SK-N-MC (cell line): Measurements from ENCODE around the gene PEX14.

ENCODE experiments used
- DNase-seq: peaks from one replicate; pipeline ENCODE4 v3.0.0-alpha.2; 2011; ENCODE audit warnings: low read depth, low spot score
- H3K27ac ChIP-seq: fragments of 200-600 bp; sonication (generic); 2 replicates; pipeline ENCODE4 v1.5.1; 2016; ENCODE audit warnings: mixed run types
- H3K36me3 ChIP-seq: fragments of 200-600 bp; sonication (generic); 2 replicates; pipeline ENCODE4 v1.6.1; 2017; ENCODE audit warnings: antibody characterized with exemption, low read length, mixed read lengths; ENCODE audit not compliant: insufficient read depth
- H3K4me3 ChIP-seq: fragments of 200-600 bp; sonication (generic); 2 replicates; pipeline ENCODE4 v1.5.1; 2016
- H3K9ac ChIP-seq: fragments of 200-600 bp; sonication (generic); 2 replicates; pipeline ENCODE4 v1.8.0; 2017; ENCODE audit warnings: mixed run types, mixed read lengths; ENCODE audit not compliant: insufficient read length
- H3K9me3 ChIP-seq: fragments of 200-600 bp; sonication (generic); 2 replicates; pipeline ENCODE4 v1.6.1; 2017; ENCODE audit warnings: low read depth, mild to moderate bottlenecking, antibody characterized with exemption, low read length, moderate library complexity, mixed read lengths
- EZH2 ChIP-seq: fragments of 200-600 bp; sonication (generic); IDR thresholded peaks from one replicate; pipeline ENCODE4 v1.6.1; 2017; ENCODE audit warnings: antibody characterized with exemption
- FOXP2 ChIP-seq: optimal IDR thresholded peaks from 2 replicates; pipeline ENCODE3; 2011; ENCODE audit warnings: mild to moderate bottlenecking, moderate library complexity; ENCODE audit not compliant: insufficient read depth; ENCODE audit errors: extremely low read length, control extremely low read depth
- POLR2AphosphoS5 ChIP-seq: IDR thresholded peaks from 2 replicates; pipeline ENCODE4 v1.6.1; 2012; ENCODE audit warnings: mild to moderate bottlenecking, low read depth, low read length, borderline replicate concordance

Gene PEX14

GRCh38 chr1:10613340-10613739 is 138.6 kb downstream of the PEX14 start:
- TF ChIP-seq FOXP2 (no peak), POLR2AphosphoS5 (no peak), EZH2 (no peak)
- no peaks in the 10 kb centered on the region for H3K36me3 ChIP-seq
- H3K27ac ChIP-seq: no peak overlapping the region
- no peak for DNase-seq
- no peak overlapping the region for H3K9ac ChIP-seq
- no peaks in the 10 kb centered on the region for H3K9me3 ChIP-seq
- H3K4me3 ChIP-seq: no peak overlapping the region

DNA sequence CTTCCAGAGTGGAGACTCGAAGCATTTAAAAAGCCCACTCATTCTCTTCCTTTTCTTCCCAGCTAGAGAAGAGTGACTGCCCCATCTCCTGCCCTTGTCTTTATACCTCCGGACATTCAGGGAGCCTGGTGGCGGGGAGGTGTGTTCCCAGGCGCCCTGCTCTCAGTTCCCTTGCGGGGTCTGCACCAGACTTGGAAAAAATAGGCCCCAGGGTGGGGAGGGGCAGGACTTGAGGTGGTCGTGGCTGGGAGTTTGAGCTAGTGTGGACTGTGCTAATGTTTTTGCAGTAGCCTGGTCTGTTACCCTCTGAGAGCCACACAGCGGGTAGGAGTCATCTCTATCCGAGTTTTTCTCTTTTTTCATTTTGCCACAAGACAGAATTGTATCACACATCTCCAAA is 139.1 kb downstream of the PEX14 start:
- Histone ChIP-seq H3K27ac (no peak overlapping the region), H3K36me3 (no peaks in the 10 kb centered on the region), H3K4me3 (no peak overlapping the region), H3K9ac (no peak overlapping the region), H3K9me3 (no peaks in the 10 kb centered on the region)
- no peak for TF ChIP-seq POLR2AphosphoS5
- no peak for TF ChIP-seq EZH2
- no peak for TF ChIP-seq FOXP2
- DNase-seq: no peak

DNA sequence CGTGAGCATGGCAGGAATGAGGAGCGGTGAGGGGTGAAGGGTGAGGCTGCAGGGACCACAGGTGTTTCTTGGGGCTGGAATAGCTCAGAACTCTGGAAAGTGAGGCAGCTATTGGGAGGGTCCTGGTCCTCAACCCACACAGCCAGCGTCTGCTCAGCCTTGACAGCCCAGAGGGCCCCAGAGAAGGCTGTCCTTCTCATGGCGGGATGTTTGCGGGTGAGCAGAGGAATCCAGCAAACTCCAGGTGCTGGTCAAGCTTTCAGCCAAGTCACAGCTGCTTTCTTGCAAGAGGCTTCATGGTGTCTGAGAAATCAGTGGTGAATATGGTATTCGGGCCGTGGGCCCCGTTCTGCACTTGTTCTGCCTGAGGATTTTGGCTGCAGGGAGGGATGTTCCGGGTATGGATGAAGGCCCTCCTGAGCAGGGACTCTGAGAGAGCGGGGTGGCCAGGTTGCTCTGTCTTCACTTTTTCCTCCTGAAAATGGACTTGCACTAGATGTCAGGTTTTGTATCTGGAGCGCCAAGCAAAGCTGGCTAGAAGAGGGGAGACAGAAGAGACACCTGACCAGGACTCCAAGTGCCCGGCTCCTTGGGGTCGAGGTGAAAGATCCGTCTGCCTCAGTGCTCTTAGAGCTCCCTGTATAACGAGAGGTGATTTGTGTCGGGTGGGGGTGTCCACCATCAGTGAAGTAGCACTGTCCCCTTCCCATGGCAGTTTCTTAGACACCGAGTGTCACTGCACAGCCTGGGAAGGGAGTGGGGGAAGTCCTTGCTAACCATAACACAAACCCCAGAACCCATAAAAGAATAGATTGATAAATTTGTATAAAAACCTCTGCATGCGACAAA is 139.9 kb downstream of the PEX14 start:
- H3K9me3 ChIP-seq: no peaks in the 10 kb centered on the region
- H3K27ac ChIP-seq: peak overlapping the region; percentile 76
- peak overlapping the region; percentile 37 for H3K4me3 ChIP-seq
- DNase-seq: no peak
- no peaks in the 10 kb centered on the region for H3K36me3 ChIP-seq
- TF ChIP-seq EZH2 (no peak), FOXP2 (no peak), POLR2AphosphoS5 (no peak)
- H3K9ac ChIP-seq: peak overlapping the region; percentile 32

GRCh38 chr1:10615332-10615731 is 140.6 kb downstream of the PEX14 start:
- TF ChIP-seq FOXP2 (no peak), EZH2 (no peak), POLR2AphosphoS5 (no peak)
- H3K9ac ChIP-seq: peak overlapping the region; percentile 32
- no peaks in the 10 kb centered on the region for H3K36me3 ChIP-seq
- no peaks in the 10 kb centered on the region for H3K9me3 ChIP-seq
- DNase-seq: no peak
- peak overlapping the region; percentile 37 for H3K4me3 ChIP-seq
- peak overlapping the region; percentile 76 for H3K27ac ChIP-seq

GRCh38 chr1:10615932-10616671 is 141.4 kb downstream of the PEX14 start:
- no peak for TF ChIP-seq POLR2AphosphoS5
- no peak for TF ChIP-seq FOXP2
- TF ChIP-seq EZH2: no peak
- no peak for DNase-seq
- Histone ChIP-seq H3K27ac (no peak overlapping the region; the same call in 1 of the 2 replicates), H3K36me3 (no peaks in the 10 kb centered on the region), H3K4me3 (no peak overlapping the region), H3K9me3 (no peaks in the 10 kb centered on the region), H3K9ac (no peak overlapping the region)

DNA sequence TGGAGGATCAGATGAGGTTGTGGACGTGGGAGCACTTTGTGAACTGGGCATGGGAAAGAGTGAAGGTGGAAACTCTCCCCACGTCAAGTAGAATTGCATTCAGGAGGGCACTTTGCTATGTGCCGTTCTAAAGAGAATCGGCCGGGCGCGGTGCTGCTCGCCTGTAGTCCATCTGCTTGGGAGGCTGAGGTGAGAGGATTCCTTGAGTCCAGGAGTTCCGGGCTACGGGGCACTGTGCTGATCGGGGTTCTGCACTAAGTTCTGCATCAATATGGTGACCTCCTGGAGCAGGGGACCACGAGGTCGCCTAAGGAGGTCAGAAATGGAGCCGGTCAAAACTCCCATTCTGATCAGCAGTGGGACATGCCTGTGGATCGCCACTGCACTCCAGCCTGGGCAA is 141.9 kb downstream of the PEX14 start:
- no peak for TF ChIP-seq POLR2AphosphoS5
- no peak for TF ChIP-seq FOXP2
- TF ChIP-seq EZH2: no peak
- Histone ChIP-seq H3K4me3 (no peak overlapping the region), H3K36me3 (no peaks in the 10 kb centered on the region), H3K27ac (no peak overlapping the region), H3K9ac (no peak overlapping the region), H3K9me3 (no peaks in the 10 kb centered on the region)
- no peak for DNase-seq

DNA sequence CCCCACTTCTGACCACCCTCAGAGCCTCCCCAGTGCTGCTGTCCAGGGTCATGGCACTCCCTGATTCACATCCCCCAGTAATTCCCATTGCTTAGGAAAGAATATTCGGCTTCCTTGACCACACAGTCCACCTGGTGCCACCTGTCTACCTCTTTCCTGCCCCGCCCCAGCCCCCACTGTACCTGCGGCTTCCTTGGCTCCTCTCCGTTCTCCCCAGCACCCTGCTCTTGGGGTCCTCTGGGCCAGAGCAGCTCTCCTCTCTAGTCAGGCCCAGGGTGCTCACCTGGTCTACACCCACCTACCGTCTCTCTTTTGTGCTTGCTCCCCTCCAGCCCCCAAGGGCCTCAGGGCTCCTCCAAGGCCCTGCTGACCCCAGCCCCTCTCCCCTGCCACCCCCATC is 142.6 kb downstream of the PEX14 start:
- no peak for TF ChIP-seq EZH2
- no peak for TF ChIP-seq FOXP2
- TF ChIP-seq POLR2AphosphoS5: no peak
- DNase-seq: no peak
- H3K9me3 ChIP-seq: no peaks in the 10 kb centered on the region
- H3K36me3 ChIP-seq: no peaks in the 10 kb centered on the region
- H3K4me3 ChIP-seq: no peak overlapping the region
- H3K27ac ChIP-seq: no peak overlapping the region
- H3K9ac ChIP-seq: no peak overlapping the region

DNA sequence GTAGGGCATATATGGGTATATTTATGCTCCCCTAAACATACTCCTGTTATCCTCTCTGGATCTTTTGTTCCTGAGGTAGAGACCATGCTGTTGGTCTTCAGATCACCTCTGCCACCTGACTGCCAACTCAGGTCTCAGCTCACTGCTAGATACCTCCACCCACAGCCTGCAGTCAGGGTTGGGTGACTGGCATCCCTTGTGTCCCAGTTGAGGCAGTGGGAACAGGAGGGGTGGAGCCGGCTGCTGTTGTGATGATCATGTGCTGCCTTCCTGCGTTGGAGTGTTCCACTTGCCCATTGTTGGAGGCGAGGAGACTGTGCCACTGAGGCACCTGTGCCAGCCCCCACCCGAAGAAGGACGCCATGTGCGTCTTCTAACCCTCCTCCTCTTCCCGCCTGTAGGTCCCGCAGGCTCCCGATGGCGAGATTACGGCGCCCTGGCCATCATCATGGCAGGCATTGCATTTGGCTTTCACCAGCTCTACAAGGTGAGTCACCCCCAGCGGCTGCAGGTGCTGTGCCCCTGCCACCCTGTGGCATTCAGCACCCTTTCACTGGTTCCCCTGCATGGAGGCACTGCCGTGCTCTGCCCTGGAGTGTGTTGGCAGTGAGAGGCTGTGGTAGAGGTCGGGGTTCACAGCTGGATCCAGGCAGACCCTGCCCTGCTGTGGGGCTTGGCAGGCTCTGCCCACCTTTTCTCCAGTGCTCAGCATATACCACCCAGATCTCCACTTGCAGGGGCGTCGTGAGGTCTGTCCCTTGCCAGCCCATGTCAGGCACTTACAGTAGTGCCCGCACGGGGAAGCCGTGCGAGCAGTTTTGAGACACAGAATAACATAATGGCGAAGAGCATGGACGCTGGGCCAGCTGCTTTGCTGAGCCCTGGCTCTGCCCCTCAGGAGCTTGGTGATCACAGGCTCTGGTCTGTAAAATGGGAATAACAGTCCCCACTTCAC is 143.5 kb downstream of the PEX14 start:
- H3K36me3 ChIP-seq: no peaks in the 10 kb centered on the region
- no peak overlapping the region for H3K9ac ChIP-seq
- TF ChIP-seq POLR2AphosphoS5 (no peak), FOXP2 (no peak), EZH2 (no peak)
- H3K27ac ChIP-seq: no peak overlapping the region
- no peaks in the 10 kb centered on the region for H3K9me3 ChIP-seq
- no peak for DNase-seq
- H3K4me3 ChIP-seq: no peak overlapping the region
